GM18505 (cell line): Measurements from ENCODE around the gene HYAL4.

Source experiments
- ATAC-seq: cut with Tn5 transposase; IDR thresholded peaks from one replicate; pipeline ENCODE4 v1.9.1; 2021; ENCODE audit not compliant: unreplicated experiment
- POLR2A ChIP-seq: IDR thresholded peaks from 4 replicates; pipeline ENCODE4 v1.6.1; 2011; ENCODE audit warnings: borderline replicate concordance; ENCODE audit not compliant: insufficient read depth, insufficient read length; ENCODE audit errors: extremely low read depth

The HYAL4 gene

GRCh38 chr7:123901101-123901500 lies 56.1 kb downstream of the HYAL4 start:
- no peak for ATAC-seq
- TF ChIP-seq POLR2A: no peak

- no peak for ATAC-seq
- TF ChIP-seq POLR2A: no peak
Measured at GRCh38 chr7:123905714-123906113, 60.7 kb downstream of the HYAL4 start.

GRCh38 chr7:123916240-123916724 lies 71.3 kb downstream of the HYAL4 start:
- no peak for ATAC-seq
- TF ChIP-seq POLR2A: no peak

- ATAC-seq: no peak
- TF ChIP-seq POLR2A: no peak
Measured at GRCh38 chr7:123917878-123918277, 72.9 kb downstream of the HYAL4 start.

- ATAC-seq: no peak
- TF ChIP-seq POLR2A: no peak
Measured at GRCh38 chr7:123918309-123918708, 73.3 kb downstream of the HYAL4 start.

- no peak for TF ChIP-seq POLR2A
- ATAC-seq: no peak
Measured at GRCh38 chr7:123923599-123923998, 78.6 kb downstream of the HYAL4 start.

- ATAC-seq: no peak
- no peak for TF ChIP-seq POLR2A
Measured at GRCh38 chr7:123924941-123925340, 80.0 kb downstream of the HYAL4 start, which contains the start of gene SPAM1. TSS of gene SPAM1 (plus strand) at chr7:123925241. CDS start at chr7:123953571, 28,330 bp downstream.
